ENCODE measurements around the gene SPTY2D1.
"Not testable (repeated sequence)": the region's sequence is repeated elsewhere in the genome, so short reads cannot be mapped to it uniquely, and the experiment has no call there.

The SPTY2D1 gene

DNA sequence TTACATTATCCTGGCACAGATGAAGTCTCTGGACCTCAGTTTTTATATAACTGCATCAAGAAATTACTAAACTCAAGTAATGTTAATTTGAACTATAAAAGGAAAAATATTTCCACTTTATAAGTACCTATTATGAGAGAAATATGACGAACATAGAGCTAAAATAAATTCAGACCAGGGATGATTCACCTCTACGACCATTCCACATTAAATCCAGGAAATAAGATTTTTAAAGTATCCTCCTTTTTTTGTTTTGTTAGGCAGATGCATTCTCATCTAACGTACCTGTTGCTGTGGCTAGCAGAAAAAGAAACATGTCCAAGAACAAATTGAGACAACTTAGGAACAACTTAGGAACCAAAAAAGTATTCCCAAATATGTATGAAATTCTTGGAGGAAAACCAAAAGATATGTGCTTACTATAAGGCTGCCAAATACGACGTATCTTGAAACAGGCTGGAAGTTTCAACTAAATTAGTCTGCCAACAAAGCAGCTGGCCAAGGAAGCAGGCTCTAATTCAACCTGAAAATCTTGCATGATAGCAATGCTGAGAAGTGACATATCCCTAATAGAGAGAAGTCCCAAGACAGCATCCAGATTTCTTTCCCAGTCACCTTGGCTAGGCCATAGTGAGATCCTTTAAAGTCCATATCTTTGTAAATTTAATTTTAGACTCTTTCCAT, 15.7 kb downstream of the SPTY2D1 start:
- peak; percentile 42 for DNase-seq

DNA sequence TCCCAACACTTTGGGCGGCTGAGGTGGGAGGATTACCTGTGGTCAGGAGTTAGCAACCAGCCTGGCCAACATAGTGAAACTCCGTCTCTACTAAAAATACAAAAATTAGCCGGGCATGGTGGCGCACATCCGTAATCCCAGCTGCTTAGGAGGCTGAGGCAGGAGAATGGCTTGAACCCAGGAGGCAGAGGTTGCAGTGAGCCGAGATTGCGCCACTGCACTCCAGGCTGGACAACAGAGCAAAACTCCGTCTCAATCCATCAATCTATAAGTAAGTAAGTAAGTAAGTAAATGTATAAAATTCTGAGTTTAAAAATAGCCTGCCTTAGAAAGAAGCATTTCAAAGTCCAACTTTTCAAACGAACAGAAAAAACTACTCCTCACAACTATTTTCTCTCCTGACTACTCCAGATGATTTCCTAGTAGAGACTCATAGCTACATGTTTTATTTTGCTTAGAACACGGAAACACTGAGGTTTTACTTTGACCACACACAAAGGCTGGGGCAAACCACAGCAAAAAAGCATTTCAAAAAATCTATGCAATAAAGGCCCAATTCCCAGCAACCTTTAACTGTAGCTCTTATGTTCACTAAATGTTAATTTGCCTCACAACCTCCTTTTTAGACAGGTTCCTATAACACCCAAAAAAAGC, 16.3 kb downstream of the SPTY2D1 start:
- DNase-seq: peak; percentile 45

DNA sequence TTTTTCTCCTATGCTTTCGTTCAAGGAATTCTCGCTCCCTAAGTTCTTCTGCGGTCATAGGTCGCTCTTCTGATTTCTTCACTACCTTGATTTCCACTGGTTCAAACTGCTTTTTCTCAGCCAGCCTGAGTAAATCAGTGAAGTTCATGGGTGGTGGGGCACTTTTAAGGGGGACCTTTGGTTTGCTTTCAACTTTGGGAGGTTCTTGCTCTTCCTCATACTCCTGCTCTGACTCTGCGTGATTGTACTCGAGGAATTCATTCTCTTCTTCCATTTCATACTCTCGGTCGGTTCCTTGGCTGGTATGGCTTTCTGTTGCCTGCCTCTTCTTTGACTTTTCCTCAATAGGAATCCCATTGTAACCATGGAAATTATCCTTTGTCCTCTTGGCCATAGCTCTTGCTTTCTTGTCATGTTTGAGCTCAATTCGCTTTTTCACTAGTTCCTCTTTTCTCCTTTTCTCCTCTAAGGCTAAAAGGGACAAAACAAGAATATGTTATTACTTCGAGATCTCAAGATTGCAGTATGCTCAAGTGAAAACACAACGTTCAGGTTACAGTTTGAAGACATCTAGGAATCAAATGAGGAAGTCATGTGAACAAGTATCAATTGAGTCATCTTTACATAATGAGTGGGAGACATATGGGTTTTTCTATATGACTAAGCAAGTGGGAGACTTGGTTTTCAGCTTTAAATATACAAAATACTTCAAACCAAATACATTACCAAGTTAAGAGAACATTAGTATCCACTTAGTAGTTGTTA, 18.3 kb downstream of the SPTY2D1 start:
- peak; percentile 23 for DNase-seq

- DNase-seq: no peak
These were observed 19.5 kb downstream of the SPTY2D1 start for GRCh38 chr11:18614667-18615066.

DNA sequence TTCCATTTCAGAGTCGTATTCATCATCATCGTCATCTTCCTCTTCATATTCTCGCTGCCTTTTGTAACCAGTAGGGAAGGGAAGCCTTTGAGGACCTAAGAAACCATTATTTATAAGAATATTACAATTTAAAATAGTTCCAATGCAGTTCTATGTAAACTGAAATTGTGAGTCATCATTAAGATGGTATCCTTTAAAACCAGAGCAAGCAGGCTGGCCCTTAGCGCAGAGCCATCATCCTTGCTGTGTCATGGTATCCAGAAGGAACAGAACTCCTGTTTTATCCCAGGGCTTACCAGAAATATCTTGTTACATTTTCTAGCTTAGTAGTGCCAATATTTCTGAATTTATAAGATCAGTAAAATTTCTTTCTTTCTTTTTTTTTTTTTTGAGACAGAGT, 21.7 kb downstream of the SPTY2D1 start:
- no peak for DNase-seq

DNA sequence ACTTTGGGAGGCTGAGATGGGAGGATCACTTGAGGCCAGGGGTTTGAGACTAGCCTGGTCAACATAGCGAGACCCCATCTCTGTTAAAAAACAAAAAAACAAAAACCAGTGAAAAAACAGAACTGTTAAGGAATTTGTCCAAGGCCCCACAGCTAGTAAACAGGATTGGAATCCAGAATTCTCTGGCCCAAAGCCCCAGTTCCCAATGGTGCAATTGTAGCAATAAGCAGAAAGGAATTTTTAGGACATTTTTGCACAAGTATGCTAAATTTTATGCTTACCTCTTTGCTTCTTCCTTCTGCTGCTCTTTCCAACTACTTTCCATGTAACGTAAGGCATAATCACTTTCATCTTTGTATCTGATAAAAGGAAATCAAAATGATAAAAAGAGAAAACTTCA, 22.9 kb downstream of the SPTY2D1 start:
- DNase-seq: peak; percentile 20

DNA sequence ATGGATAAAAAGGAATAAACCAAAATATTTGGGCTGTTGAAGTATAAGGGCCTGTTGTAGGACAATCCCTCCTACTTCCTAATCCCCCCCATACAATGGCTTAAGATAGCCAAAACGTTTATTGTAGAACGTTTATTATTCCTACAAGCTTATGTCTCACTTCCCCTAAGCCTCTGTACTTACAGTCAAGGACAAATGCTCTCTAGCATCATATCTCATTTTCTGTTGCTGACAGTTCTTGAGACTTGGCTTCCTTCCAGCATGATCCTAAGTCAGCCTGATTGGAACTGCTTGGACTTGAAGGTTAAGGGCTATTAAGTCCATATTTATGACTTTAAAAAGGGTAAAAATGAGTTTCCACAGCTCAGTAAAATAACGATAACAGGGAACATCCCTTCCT, 25.8 kb downstream of the SPTY2D1 start:
- no peak for DNase-seq

DNA sequence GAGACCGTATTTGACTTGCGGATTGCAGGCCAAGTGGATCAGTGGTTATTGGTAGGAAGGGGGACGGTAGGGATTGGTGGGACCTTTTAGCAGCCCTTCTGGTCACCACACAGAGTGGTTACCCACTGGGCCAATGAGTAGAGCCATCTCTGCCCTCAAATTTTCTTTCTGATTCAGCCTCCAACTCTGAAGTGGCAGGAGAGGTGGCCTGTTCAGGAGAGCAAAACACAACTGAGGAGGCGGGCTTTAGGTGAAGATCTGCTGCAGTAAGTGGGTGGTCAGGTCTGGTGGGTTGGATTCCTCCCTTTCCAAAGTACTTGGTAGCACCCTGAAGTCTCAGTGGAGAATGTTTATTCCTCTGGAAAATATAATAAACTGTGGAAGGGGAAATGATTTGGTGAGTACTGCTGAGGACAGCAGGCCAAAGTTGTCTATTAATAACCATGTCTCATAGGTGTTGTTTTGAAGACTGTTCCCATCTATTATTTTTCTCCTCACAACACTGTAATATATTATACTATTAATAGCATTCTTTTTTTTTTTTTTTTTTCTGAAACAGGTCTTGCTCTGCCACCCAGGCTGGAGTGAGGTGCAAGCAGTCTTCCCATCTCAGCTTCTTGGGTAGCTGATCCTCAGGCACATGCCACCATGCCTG, 33.1 kb downstream of the SPTY2D1 start:
- no peak for DNase-seq

GRCh38 chr11:18599739-18600230, 34.4 kb downstream of the SPTY2D1 start, which contains the start of gene MISFA:
TSS of gene MISFA (plus strand) at chr11:18599789. CDS start at chr11:18599929, 140 bp downstream.
- DNase-seq: no peak

DNA sequence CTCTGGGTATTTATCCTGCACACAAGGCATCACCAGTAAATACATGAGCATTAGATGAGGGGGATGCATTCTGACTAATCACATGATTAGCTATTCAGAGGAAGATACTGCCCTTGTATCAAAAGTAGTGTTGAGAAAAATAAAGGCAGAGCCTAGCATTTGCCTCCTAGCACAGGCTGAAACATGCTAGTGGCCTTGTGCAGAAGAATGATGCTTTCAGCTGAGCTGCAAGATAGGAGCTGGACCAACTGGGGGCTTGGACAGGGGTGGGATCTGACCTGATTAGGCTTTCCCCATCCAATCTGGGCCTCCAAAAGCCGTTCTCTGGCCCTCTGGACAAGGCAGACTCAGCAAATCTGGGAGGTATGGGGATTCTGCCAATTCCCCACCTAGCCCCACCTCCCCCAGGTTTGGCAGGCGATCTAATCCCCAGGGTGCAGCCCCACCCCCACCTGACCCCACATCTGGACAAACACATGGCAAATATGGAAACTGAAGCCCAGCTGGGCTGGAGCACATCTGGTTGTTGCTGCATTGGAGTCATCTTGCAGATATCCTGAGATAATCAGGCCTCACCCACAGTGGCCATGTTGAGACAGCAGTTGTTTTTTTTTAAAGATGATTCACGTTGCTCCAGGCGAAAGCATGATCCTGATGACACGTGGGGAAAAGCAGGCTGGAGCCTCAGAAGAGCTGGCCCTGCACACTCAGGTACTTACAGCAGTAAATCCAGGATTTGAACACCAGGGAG, 39.0 kb downstream of the SPTY2D1 start:
- no peak for DNase-seq

GRCh38 chr11:18594088-18594487, 40.1 kb downstream of the SPTY2D1 start:
- DNase-seq: not testable (repeated sequence)

GRCh38 chr11:18590571-18590970, 43.6 kb downstream of the SPTY2D1 start:
- DNase-seq: no peak

DNA sequence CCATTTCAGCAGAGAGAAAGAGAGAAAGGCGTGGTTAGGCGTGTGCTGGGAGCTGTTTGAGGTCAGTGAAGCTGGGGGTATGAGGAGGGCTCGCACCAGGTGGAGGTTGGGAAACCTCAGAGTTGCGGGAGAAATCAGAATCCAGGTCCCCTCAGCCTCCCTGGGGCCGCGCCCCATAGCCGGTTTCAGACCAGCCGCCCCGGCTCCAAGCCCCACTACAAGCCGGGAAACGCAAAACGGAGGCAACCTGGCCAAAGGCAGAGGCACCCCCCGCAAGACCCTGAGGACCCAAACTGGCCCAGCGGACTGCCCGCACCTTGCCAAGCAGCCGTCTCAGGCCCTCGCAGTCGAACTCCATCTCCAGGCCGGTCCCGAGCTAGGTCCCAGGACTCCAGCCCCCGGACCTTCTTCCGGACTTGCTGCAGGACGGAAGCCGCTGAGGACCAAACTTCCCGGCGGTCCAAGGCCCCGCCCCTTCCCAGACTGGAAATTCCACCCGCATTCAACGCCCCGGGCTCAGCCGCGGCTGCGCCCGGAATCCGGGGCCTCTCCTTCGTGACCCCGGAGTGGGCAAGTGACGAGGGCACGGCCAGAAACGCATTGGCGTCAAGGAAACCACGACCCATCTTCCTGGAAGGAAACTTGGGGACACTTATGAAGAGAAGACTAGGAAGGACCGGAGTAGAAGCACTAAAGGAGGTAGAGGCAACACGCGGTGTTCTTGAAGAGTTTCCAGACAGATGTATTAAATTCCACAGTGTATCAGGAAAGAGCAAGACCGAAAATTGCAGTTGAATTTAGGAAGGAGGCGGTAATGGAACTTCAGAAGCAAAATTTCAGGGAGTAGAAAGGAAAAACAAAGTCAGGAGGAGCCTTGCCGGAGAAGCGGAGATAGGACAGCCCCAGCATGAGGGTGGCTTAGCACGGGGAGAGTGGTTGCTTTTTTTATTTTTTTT, 45.6 kb downstream of the SPTY2D1 start, which contains the start of gene UEVLD:
UEVLD (minus strand) TSS at position 438 of the 956 bp plus-strand sequence; CDS start at position 358, 80 bp downstream.
- peak; percentile 89 for DNase-seq

- no peak for DNase-seq
These were observed 52.3 kb downstream of the SPTY2D1 start for GRCh38 chr11:18581825-18582224.

DNA sequence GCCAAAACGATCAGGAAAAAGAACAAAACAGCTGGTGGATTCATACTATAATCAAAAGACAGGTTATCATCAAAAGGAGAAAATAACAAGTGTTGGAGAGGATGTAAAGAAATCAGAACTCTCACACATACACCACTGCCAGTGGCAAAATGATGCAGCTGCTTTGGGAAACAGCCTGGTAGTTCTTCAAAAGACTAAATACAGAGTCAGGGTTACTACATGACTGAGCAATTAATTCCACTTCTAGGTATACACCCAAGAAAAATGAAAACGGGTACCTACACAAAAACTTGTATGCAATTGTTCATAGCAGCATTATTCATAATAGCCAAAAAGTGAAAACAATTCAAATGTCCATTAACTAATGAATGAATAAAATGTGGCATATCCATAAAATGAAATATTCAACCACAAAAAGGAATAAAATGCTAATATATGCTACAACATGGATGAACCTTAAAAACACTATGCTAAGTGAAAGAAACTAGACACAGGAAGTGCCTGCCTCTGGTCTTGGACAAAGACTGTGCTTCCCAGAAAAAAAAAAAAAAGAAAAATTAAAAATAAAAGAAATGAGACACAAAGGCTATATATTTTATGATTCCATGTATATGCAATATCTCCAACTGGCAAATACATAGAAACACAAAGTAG, 53.9 kb downstream of the SPTY2D1 start:
- no peak for DNase-seq

GRCh38 chr11:18578975-18579598, 55.1 kb downstream of the SPTY2D1 start:
- DNase-seq: no peak

- DNase-seq: no peak
These were observed 58.8 kb downstream of the SPTY2D1 start for GRCh38 chr11:18575361-18575760.

GRCh38 chr11:18567081-18567480, 67.1 kb downstream of the SPTY2D1 start:
- DNase-seq: peak; percentile 46

GRCh38 chr11:18566406-18566805, 67.7 kb downstream of the SPTY2D1 start:
- no peak for DNase-seq

GRCh38 chr11:18564149-18564548, 70.0 kb downstream of the SPTY2D1 start:
- no peak for DNase-seq

All from fibroblast of skin of abdomen (primary cell).